GM23248 (cell line): ENCODE measurements around the gene NHSL1. TPM values are rescaled to one million over a fixed set of nuclear protein-coding genes. Genes with fewer than 3 reads are reported as not detected.

Experiments used
- DNase-seq: peaks from one replicate; pipeline ENCODE4 v3.0.0-alpha.2; 2015
- H2AFZ ChIP-seq: fragments of 200-600 bp; sonication (generic); 2 replicates; pipeline ENCODE4 v1.6.1; 2016; ENCODE audit warnings: antibody characterized with exemption
- H3F3A ChIP-seq: fragments of 200-600 bp; sonication (generic); 2 replicates; pipeline ENCODE4 v1.6.1; 2016; ENCODE audit warnings: mild to moderate bottlenecking, antibody characterized with exemption, mixed run types; ENCODE audit not compliant: insufficient read depth
- H3K27ac ChIP-seq: fragments of 200-600 bp; sonication (generic); 2 replicates; pipeline ENCODE4 v1.5.1; 2016; ENCODE audit warnings: mild to moderate bottlenecking
- H3K27me3 ChIP-seq: fragments of 200-600 bp; sonication (generic); replicated peaks from 2 replicates; pipeline ENCODE4 v1.6.1; 2016; ENCODE audit warnings: mild to moderate bottlenecking; ENCODE audit not compliant: insufficient read depth
- H3K36me3 ChIP-seq: fragments of 200-600 bp; sonication (generic); 2 replicates; pipeline ENCODE4 v1.6.1; 2016; ENCODE audit warnings: low read depth, mild to moderate bottlenecking
- H3K4me1 ChIP-seq: fragments of 200-600 bp; sonication (generic); 2 replicates; pipeline ENCODE4 v1.6.1; 2016; ENCODE audit warnings: mild to moderate bottlenecking; ENCODE audit not compliant: insufficient read depth
- H3K4me2 ChIP-seq: fragments of 200-600 bp; sonication (generic); one replicate; pipeline ENCODE4 v1.6.1; 2016; ENCODE audit warnings: mild to moderate bottlenecking; ENCODE audit not compliant: unreplicated experiment
- H3K4me3 ChIP-seq: fragments of 200-600 bp; sonication (generic); 2 replicates; pipeline ENCODE4 v1.5.1; 2016; ENCODE audit warnings: mild to moderate bottlenecking
- H3K79me2 ChIP-seq: fragments of 200-600 bp; sonication (generic); 2 replicates; pipeline ENCODE4 v1.6.1; 2016; ENCODE audit warnings: mild to moderate bottlenecking; ENCODE audit not compliant: insufficient read depth
- H3K9ac ChIP-seq: fragments of 200-600 bp; sonication (generic); 2 replicates; pipeline ENCODE4 v1.6.1; 2016; ENCODE audit warnings: mild to moderate bottlenecking
- H3K9me2 ChIP-seq: fragments of 200-600 bp; sonication (generic); 2 replicates; pipeline ENCODE4 v1.6.1; 2016; ENCODE audit warnings: mixed run types, mild to moderate bottlenecking, moderate library complexity; ENCODE audit not compliant: insufficient read depth
- H3K9me3 ChIP-seq: fragments of 200-600 bp; sonication (generic); one replicate; pipeline ENCODE4 v1.6.1; 2017; ENCODE audit warnings: low read depth
- H4K20me1 ChIP-seq: fragments of 200-600 bp; sonication (generic); 2 replicates; pipeline ENCODE4 v1.6.0; 2016; ENCODE audit not compliant: insufficient read depth
- EZH2 ChIP-seq: fragments of 200-600 bp; sonication (generic); IDR thresholded peaks from 2 replicates; pipeline ENCODE4 v1.6.1; 2018; ENCODE audit warnings: antibody characterized with exemption, mild to moderate bottlenecking; ENCODE audit not compliant: insufficient read depth, poor library complexity, severe bottlenecking
- EZH2phosphoT487 ChIP-seq: fragments of 200-600 bp; sonication (generic); IDR thresholded peaks from 2 replicates; pipeline ENCODE4 v1.6.1; 2018; ENCODE audit warnings: antibody characterized with exemption, moderate library complexity, mild to moderate bottlenecking, low read depth; ENCODE audit not compliant: insufficient read depth
- WGBS, 2 experiments: methylation state at CpG; one replicate each; pipeline ENCODE4 v1.1.6; 2015 to 2017; ENCODE audit warnings: low lambda C conversion rate in 2 of 2, low coverage in 1 of 2; ENCODE audit errors: missing lambda C conversion rate in 2 of 2; 5-methylcytosine and 5-hydroxymethylcytosine counted together
- in situ Hi-C: fragments of 300-500 bp; cut with MboI; formaldehyde crosslinking; loops from 2 replicates; pipeline ENCODE4 v1.15.0; 2020
- polyA plus RNA-seq: library from polyadenylated mRNA; unstranded; fragments of >200 nt; fragmentation: Nextera tagmentation; extraction: Ambion mirVana; gene quantifications from 2 replicates; pipeline ENCODE4 v1.2.1, GENCODE V29; 2016
- total RNA-seq: library from RNA; depleted of rRNA; stranded (reverse); fragments of >200 nt; shearing (Covaris generic); gene quantifications from 2 replicates; pipeline ENCODE4 v1.2.3, GENCODE V29; 2014

The NHSL1 gene
- total and polyA plus RNA-seq, 2 experiments from 2014 or later, result 3.3 to 9.4 TPM

DNA sequence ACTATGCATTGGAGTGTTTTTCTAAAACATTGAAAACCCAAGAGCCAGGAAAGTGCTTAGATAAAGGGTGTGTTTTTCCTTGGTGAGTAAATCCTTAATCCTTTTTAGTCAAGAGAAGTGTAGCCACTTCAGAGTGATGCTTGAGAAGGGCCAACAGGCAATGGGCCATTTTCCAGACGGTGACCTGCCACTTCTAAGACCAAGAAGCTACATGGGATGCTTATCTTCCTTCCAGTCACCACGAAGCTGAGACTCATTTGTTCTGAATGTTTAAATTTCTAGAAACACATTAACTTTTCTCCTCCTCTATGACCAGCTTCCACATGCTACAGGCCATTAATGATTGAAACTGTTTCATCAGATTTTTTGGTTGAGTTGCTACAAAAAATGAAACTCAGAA lies 34.4 kb upstream of the NHSL1 start:
- Histone ChIP-seq H3K9ac (no peak overlapping the region), H3K9me2 (no peaks in the 10 kb centered on the region), H3K9me3 (no peaks in the 10 kb centered on the region), H3K27ac (no peak overlapping the region), H3K4me3 (no peak overlapping the region), H4K20me1 (no peaks in the 10 kb centered on the region), H3K4me1 (peaks cover 20% of the 10 kb centered on the region), H3K79me2 (no peaks in the 10 kb centered on the region), H3K36me3 (no peaks in the 10 kb centered on the region), H3K27me3 (no peaks in the 10 kb centered on the region), H3F3A (no peaks in the 10 kb centered on the region), H2AFZ (no peak overlapping the region), H3K4me2 (no peak overlapping the region)
- DNase-seq, result no peak
- in situ Hi-C loops, result no loop called here
- WGBS, 2 experiments, result 82 to 83% methylated on average over 2 of the region's 2 CpGs
- TF ChIP-seq EZH2, result no peak

DNA sequence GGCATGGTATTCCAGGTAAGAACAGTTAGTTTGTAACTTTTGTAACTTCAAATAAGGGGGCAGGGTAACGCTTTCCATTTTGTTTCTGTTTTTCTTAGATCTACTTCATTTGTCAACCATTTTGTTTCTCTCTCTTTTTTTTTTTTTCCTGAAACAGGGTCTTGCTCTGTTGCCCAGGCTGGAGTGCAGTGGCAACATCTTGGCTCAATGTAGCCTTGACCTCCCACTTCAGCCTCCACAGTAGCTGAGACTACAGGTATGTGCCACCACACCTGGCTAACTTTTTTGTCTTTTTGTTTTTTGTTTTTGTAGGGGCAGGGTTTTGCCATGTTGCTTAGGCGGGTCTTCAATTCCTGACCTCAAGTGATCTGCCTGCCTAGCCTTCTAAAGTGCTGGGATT lies 32.1 kb upstream of the NHSL1 start:
- Histone ChIP-seq H3K9ac (no peak overlapping the region), H3K27me3 (no peaks in the 10 kb centered on the region), H4K20me1 (no peaks in the 10 kb centered on the region), H3F3A (no peaks in the 10 kb centered on the region), H3K36me3 (no peaks in the 10 kb centered on the region), H3K9me2 (no peaks in the 10 kb centered on the region), H3K9me3 (no peaks in the 10 kb centered on the region), H2AFZ (no peak overlapping the region), H3K4me1 (no peaks in the 10 kb centered on the region), H3K79me2 (no peaks in the 10 kb centered on the region), H3K27ac (no peak overlapping the region), H3K4me3 (no peak overlapping the region), H3K4me2 (no peak overlapping the region)
- 95 to 96% methylated on average over 2 of the region's 2 CpGs for WGBS, 2 experiments
- TF ChIP-seq EZH2, result no peak
- no peak for TF ChIP-seq EZH2phosphoT487
- in situ Hi-C loops, result no loop called here
- no peak for DNase-seq

GRCh38 chr6:138529478-138529877 lies 30.2 kb upstream of the NHSL1 start:
- in situ Hi-C loops, result no loop called here
- H3K79me2 ChIP-seq, result no peaks in the 10 kb centered on the region

DNA sequence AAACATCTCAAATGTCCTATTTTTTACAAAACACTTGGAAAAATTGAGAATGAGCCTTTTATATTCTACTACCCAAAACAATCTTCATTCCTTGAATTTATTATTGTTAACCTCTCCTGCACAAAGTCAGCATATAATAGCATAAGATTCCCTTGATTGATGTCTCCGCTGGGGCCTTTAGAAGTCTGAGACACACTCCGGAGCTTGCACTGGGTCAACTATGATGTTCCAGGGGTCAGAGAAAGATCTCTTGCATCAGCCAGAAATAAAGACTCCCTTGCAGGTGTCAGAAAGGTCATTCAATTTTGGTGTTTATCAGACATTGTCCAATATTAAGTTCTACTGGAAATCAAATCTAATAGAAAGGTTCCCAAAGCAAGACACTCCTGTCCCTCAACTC lies 29.7 kb upstream of the NHSL1 start:
- H3F3A ChIP-seq, result no peaks in the 10 kb centered on the region
- H3K4me2 ChIP-seq, result no peak overlapping the region
- no peak overlapping the region for H3K4me3 ChIP-seq
- H3K27me3 ChIP-seq, result no peaks in the 10 kb centered on the region
- TF ChIP-seq EZH2, result no peak
- no peak for TF ChIP-seq EZH2phosphoT487
- H3K27ac ChIP-seq, result no peak overlapping the region
- H3K9ac ChIP-seq, result no peak overlapping the region
- H3K4me1 ChIP-seq, result no peaks in the 10 kb centered on the region
- no peaks in the 10 kb centered on the region for H3K9me3 ChIP-seq
- H3K79me2 ChIP-seq, result no peaks in the 10 kb centered on the region
- no peak for DNase-seq
- WGBS, 2 experiments, result 93 to 100% methylated on average over 2 of the region's 2 CpGs
- H4K20me1 ChIP-seq, result no peaks in the 10 kb centered on the region
- no peaks in the 10 kb centered on the region for H3K9me2 ChIP-seq
- H3K36me3 ChIP-seq, result no peaks in the 10 kb centered on the region
- no peak overlapping the region for H2AFZ ChIP-seq
- in situ Hi-C loops, result no loop called here

More at GRCh38 chr6:138529478-138529877, 30.2 kb upstream of the NHSL1 start:
- Histone ChIP-seq H4K20me1 (no peaks in the 10 kb centered on the region), H3K9me3 (no peaks in the 10 kb centered on the region), H3K27ac (no peak overlapping the region), H3K36me3 (no peaks in the 10 kb centered on the region), H3K4me2 (no peak overlapping the region), H3K4me1 (no peaks in the 10 kb centered on the region), H3F3A (no peaks in the 10 kb centered on the region), H3K9ac (no peak overlapping the region), H3K9me2 (no peaks in the 10 kb centered on the region), H2AFZ (no peak overlapping the region), H3K4me3 (no peak overlapping the region), H3K27me3 (no peaks in the 10 kb centered on the region)
- TF ChIP-seq EZH2, result no peak
- no peak for TF ChIP-seq EZH2phosphoT487
- DNase-seq, result no peak
- WGBS, 2 experiments, result 83% methylated on average over 3 of the region's 3 CpGs

GRCh38 chr6:138528137-138528536 lies 28.8 kb upstream of the NHSL1 start:
- H3K79me2 ChIP-seq, result no peaks in the 10 kb centered on the region
- in situ Hi-C loops, result no loop called here

More at GRCh38 chr6:138528137-138528536, 28.8 kb upstream of the NHSL1 start:
- TF ChIP-seq EZH2 (no peak), EZH2phosphoT487 (no peak)
- Histone ChIP-seq H3K9me2 (no peaks in the 10 kb centered on the region), H3K4me2 (no peak overlapping the region), H4K20me1 (no peaks in the 10 kb centered on the region), H3K9me3 (no peaks in the 10 kb centered on the region), H2AFZ (no peak overlapping the region), H3F3A (no peaks in the 10 kb centered on the region), H3K36me3 (no peaks in the 10 kb centered on the region), H3K27ac (no peak overlapping the region), H3K4me1 (no peaks in the 10 kb centered on the region), H3K9ac (no peak overlapping the region), H3K27me3 (no peaks in the 10 kb centered on the region), H3K4me3 (no peak overlapping the region)
- no peak for DNase-seq
- 56 to 59% methylated on average over 1 of the region's 1 CpG for WGBS, 2 experiments
